C4-2B (cell line): ENCODE measurements around the gene PRPF19.

Experiments used
- CTCF ChIP-seq: fragments of 450-650 bp; conservative IDR thresholded peaks from 2 replicates; pipeline ENCODE4 v1.5.1; 2017; ENCODE audit warnings: mild to moderate bottlenecking
- ZFX ChIP-seq: fragments of 450-650 bp; IDR thresholded peaks from 2 replicates; pipeline ENCODE4 v1.6.1; 2017

GRCh38 chr11:60933416-60934123, 27.2 kb upstream of the PRPF19 start:
- no peak for TF ChIP-seq CTCF
- TF ChIP-seq ZFX = no peak
